Stimulated activated CD8-positive, alpha-beta memory T cell treated with anti-CD3 and anti-CD28 coated beads, Interleukin-7, amount 100 ng/mL, for 48 hours (primary cell): ENCODE data around the gene PPTC7.
"Not testable (repeated sequence)": the region's sequence is repeated elsewhere in the genome, so short reads cannot be mapped to it uniquely, and the experiment has no call there.

Experiments used
- DNase-seq, 2 donors: peaks; one replicate each; pipeline ENCODE4 v3.0.0-alpha.2; 2020; ENCODE audit warnings: low read depth in 1 of 2; ENCODE audit errors: extremely low read depth in 1 of 2

PPTC7 gene

GRCh38 chr12:110537605-110538409 is 45.3 kb downstream of the PPTC7 start:
- no peak for DNase-seq

- no peak for DNase-seq
Measured at GRCh38 chr12:110536834-110537604, 46.1 kb downstream of the PPTC7 start.

GRCh38 chr12:110534811-110535210 is 48.3 kb downstream of the PPTC7 start:
- DNase-seq, result no peak

DNA sequence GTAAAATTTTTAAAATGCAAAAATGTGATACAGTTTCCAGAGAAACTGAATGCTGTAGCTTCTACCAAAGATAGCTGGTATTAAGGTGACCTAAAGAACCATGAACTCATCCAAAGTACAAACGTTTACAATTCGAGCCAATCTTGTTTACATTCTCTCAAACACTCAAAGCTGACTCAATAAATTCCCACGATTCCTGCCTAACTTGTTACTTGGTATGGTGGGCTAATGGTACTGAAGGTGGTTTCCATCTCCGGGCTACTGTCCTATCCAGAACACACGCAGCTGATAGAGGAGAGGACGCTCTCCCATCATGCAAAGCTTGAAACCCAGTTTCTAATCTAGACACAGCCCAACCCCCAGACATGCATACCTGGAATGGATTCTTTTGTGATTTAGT is 49.5 kb downstream of the PPTC7 start:
- no peak for DNase-seq

DNA sequence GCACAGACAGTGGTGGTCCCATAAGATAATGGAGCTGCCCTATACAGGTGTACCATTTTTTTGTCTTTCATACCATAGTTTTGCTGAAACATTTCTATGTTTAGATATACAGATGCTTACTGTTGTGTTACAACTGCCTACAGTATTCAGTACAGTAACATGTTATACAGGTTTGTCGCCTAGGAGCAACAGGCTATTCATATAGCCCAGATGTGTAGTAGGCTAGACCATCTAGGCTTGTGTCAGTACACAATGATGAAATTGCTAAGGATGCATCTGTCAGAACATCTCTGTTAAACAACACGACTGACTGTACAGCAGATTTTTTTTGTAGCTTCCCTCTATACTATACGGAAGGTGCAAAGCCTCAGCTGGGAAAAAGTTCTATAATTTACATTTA is 50.5 kb downstream of the PPTC7 start:
- no peak for DNase-seq

- DNase-seq, result no peak
Measured at GRCh38 chr12:110531741-110532333, 51.3 kb downstream of the PPTC7 start.

- DNase-seq, result no peak
Measured at GRCh38 chr12:110530511-110530910, 52.6 kb downstream of the PPTC7 start.

DNA sequence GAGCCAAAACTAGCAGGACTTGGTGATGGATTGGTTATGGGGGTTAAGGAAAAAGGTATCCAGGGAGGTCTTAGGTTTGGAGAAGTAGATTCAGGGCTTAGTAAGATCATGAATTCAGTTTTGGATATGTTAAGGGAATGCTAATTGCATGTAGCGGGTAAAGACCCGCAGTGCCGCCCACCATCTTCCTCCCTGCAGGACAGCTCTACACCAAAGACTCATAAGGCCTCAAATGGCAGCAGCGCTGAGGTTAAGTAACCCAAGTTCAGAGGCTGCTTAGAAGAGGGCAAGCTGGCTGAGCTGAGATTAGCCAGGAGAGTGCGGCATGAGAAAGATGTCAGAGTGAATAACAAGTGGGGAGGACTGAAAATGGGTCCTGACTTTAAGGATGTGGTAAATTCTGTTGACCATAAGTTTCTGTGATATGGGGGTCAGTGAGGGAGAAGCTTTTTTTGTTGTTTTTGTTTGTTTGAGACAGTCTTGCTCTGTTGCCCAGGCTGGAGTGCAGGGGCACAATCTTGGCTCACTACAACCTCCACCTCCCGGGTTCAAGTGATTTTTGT is 54.8 kb downstream of the PPTC7 start:
- DNase-seq, result no peak

DNA sequence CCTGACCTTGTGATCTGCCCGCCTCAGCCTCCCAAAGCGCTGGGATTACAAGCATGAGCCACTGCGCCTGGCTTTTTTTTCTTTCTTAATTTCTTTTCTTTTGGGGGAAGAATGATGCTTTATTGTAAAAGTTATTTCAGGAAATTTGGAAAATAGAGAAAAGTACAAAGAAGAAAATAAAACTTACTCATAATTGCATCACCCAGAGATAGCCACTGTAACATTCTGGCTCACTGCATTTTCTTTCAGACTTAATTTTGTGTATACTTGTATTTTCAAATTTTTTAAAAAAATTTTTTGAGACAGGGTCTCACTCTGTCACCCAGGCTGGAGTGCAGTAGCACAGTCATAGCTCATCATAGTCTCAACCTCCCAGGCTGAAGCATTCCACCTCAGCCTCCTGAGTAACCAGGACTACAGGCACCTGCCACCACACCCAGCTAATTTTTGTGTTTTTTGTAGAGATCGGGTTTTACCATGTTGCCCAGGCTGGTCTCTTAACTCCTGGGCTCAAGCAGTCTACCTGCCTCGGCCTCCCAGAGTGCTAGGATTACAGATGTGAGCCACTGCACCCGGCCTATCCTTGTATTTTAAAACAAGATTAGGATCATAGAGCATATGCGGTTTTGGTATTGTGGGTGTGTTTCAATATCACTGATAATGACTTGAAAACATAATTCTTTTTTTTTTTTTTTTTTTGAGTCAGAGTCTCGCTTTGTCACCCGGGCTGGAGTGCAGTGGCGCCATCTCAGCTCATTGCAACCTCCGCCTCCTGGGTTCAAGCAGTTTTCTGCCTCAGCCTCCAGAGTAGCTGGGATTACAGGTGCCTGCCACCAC is 62.0 kb downstream of the PPTC7 start:
- not testable (repeated sequence) for DNase-seq

GRCh38 chr12:110518014-110518413 is 65.1 kb downstream of the PPTC7 start:
- DNase-seq, result not testable (repeated sequence)

DNA sequence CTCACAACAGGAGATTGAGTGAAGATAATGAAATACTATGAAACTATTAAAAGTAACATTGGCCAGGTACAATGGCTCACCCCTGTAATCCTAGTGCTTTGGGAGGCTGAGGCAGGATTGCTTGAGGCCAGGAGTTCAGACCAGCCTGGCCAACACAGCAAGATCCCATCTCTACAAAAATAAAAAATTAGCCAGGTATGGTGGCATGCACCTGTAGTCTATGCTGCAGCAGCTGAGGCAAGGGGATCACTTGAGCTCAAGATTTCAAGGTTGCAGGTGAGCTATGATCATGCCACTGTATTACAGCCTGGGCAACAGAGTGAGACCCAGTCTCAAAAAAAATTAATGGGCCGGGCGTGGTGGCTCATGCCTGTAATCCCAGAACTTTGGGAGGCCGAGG is 66.1 kb downstream of the PPTC7 start:
- DNase-seq, result no peak

- DNase-seq, result no peak
Measured at GRCh38 chr12:110514363-110514762, 68.8 kb downstream of the PPTC7 start.

- no peak for DNase-seq
Measured at GRCh38 chr12:110513842-110514241, 69.3 kb downstream of the PPTC7 start.

GRCh38 chr12:110508071-110508586 is 75.0 kb downstream of the PPTC7 start:
- no peak for DNase-seq

DNA sequence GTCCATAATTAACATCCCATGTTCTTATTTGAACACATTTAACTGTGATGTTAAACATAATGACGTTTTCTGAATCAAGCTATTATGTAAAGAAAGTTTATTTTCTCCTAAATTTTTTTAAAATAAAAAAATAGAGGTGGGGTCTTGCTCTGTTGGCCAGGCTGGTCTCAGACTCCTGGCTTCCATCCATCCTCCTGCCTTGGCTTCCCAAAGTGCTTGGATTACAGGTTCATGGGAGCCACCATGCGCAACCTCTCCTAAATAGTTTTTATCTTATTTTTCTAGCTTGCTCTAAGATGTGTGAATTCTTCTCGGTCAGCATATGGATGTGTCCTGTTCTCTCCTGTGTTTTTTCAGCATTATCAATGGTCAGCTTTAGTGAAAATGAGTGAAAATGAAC is 77.8 kb downstream of the PPTC7 start:
- DNase-seq, result no peak

GRCh38 chr12:110503432-110503831 is 79.7 kb downstream of the PPTC7 start:
- DNase-seq, result no peak

DNA sequence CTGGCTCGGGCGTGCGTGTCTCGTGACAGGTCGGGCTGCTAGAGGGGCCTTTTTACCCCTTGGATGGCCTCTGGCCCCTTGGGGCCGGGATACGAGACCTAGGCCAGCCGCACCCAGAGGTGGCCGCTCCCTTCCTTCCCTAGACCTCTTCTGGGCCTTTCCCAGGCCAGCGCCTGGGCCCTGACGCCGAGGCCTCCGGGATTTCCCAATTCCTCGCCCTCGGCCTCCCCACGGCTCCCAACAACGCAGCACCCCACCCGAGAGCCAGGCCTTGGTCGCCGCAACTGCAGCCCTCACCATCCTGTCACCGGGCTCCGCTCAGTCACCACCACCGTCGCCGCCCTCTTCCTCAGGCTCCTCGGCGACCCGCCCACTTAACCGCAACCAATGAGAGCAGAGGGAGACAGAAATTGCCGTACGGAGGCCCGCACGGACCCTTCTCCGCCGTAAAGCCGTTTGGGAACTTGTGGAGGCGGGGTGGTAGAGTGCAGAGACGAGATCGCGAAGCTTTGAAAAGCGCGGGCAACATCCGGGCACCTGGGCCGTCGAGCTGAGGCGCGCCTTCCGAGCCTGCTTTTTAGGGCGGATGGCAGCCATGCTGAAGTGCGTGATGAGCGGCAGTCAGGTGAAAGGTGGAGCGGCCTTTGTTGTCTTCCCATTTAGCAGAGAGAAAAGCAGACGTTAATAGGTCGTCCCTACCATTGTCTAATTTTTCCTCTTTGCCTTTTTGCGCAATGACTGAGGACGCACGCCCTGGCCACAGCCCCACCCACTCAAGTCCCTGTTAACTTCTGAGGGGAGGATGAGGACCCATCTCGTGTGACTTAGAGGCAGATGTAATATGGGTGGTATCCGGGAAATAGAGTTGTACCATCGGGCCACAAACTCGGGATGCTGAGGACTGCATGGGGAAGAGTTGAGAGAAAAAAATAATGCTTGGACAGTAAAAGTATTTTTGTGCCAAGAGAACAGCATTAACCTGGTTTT is 81.1 kb downstream of the PPTC7 start, which contains the start of the genes RAD9B and VPS29:
TSS of gene RAD9B (plus strand) at position 580 of the 987 bp plus-strand sequence. CDS start at position 587, 7 bp downstream.
TSS of gene VPS29 (minus strand) at position 360 of the 987 bp plus-strand sequence. CDS start at position 300, 60 bp downstream.
- peak; percentile 96 to 99 for DNase-seq

GRCh38 chr12:110501399-110501751 is 81.7 kb downstream of the PPTC7 start:
- DNase-seq, result peak in 1 of 2 donors; percentile 5
